Kidney epithelial cell (primary cell): ENCODE results near the gene MPLKIP. TPM values are rescaled to one million over a fixed set of nuclear protein-coding genes. Genes with fewer than 3 reads are reported as not detected.
A peak's percentile ranks its signal among the peaks of the same experiment; 100 is the strongest.
"Not testable (repeated sequence)": the region's sequence is repeated elsewhere in the genome, so short reads cannot be mapped to it uniquely, and the experiment has no call there.

Experiments
- DNase-seq: peaks from one replicate; pipeline ENCODE4 v3.0.0-alpha.2; 2010; ENCODE audit warnings: low read depth
- H3K27me3 ChIP-seq: 2 replicates; pipeline ENCODE4 v1.6.0; 2011; ENCODE audit warnings: low read length; ENCODE audit not compliant: control insufficient read depth, insufficient read depth
- H3K36me3 ChIP-seq: 2 replicates; pipeline ENCODE4 v1.5.1; 2011; ENCODE audit warnings: low read length; ENCODE audit not compliant: control insufficient read depth, insufficient read depth
- H3K4me3 ChIP-seq: 2 replicates; pipeline ENCODE4 v1.5.1; 2011; ENCODE audit warnings: low read depth, mild to moderate bottlenecking, control low read depth, low read length
- CTCF ChIP-seq: IDR thresholded peaks from 2 replicates; pipeline ENCODE4 v1.5.1; 2011; ENCODE audit warnings: mild to moderate bottlenecking, moderate library complexity, low read length, control low read depth, inconsistent platforms; ENCODE audit not compliant: insufficient read depth, poor library complexity, severe bottlenecking
- total RNA-seq: library from RNA; depleted of rRNA; stranded (reverse); fragments of >200 nt; gene quantifications from 2 replicates; pipeline ENCODE4 v1.2.3, GENCODE V29; 2015

MPLKIP gene
- total RNA-seq, 1 donor from 2014 or later, result 45.7 TPM

GRCh38 chr7:40133561-40134427, 628 bp downstream of the MPLKIP start:
- DNase-seq, result no peak
- no peak for TF ChIP-seq CTCF
- Histone ChIP-seq H3K27me3 (no peaks in the 10 kb centered on the region), H3K36me3 (no peaks in the 10 kb centered on the region), H3K4me3 (peak overlapping the region; percentile 63)

GRCh38 chr7:40122940-40123254, 11.5 kb downstream of the MPLKIP start:
- no peaks in the 10 kb centered on the region for H3K36me3 ChIP-seq
- H3K4me3 ChIP-seq, result no peak overlapping the region
- no peak for DNase-seq
- no peaks in the 10 kb centered on the region for H3K27me3 ChIP-seq
- TF ChIP-seq CTCF, result no peak

- not testable (repeated sequence) for H3K4me3 ChIP-seq, H3K27me3 ChIP-seq, DNase-seq, H3K36me3 ChIP-seq
These were observed 12.1 kb downstream of the MPLKIP start for GRCh38 chr7:40122100-40122939.

- no peaks in the 10 kb centered on the region for H3K27me3 ChIP-seq
- DNase-seq, result no peak
- H3K4me3 ChIP-seq, result no peak overlapping the region
- no peaks in the 10 kb centered on the region for H3K36me3 ChIP-seq
- TF ChIP-seq CTCF, result no peak
These were observed 14.4 kb downstream of the MPLKIP start for GRCh38 chr7:40120020-40120419.

GRCh38 chr7:40118201-40118600, 16.2 kb downstream of the MPLKIP start:
- H3K36me3 ChIP-seq, H3K27me3 ChIP-seq, H3K4me3 ChIP-seq, DNase-seq: not testable (repeated sequence)

GRCh38 chr7:40117199-40117598, 17.2 kb downstream of the MPLKIP start:
- H3K27me3 ChIP-seq, H3K4me3 ChIP-seq, DNase-seq, H3K36me3 ChIP-seq: not testable (repeated sequence)

- Histone ChIP-seq H3K27me3 (no peaks in the 10 kb centered on the region), H3K4me3 (no peak overlapping the region), H3K36me3 (no peaks in the 10 kb centered on the region)
- no peak for DNase-seq
- TF ChIP-seq CTCF, result no peak
These were observed 18.5 kb downstream of the MPLKIP start for GRCh38 chr7:40115936-40116335.
